Heart right ventricle (tissue), 16 donors: ENCODE measurements around the gene ESPL1. TPM values are rescaled to one million over a fixed set of nuclear protein-coding genes. Genes with fewer than 3 reads are reported as not detected.
A peak's percentile ranks its signal among the peaks of the same experiment; 100 is the strongest.

Experiments
- ATAC-seq, 8 donors: fragments of 200-7000 bp; cut with Tn5 transposase; one replicate each; pipeline ENCODE4 v1.9.1; 2020; ENCODE audit warnings: mild to moderate bottlenecking in 8 of 8, moderate library complexity in 8 of 8, moderate number of reproducible peaks in 1 of 8
- DNase-seq, 2 donors: peaks; one replicate each; pipeline ENCODE4 v3.0.0-alpha.2; 2020
- H3K27ac ChIP-seq, 10 donors: fragments of 200-600 bp; sonication (generic) in 2 of 10; one replicate each; pipeline versions ENCODE4 v1.5.0 to v1.8.0; 2020 to 2022; ENCODE audit warnings: mild to moderate bottlenecking in 3 of 10
- H3K27me3 ChIP-seq, 7 donors: fragments of 200-600 bp; one replicate each; pipeline ENCODE4 v1.8.0; 2021 to 2022; ENCODE audit warnings: mild to moderate bottlenecking in 2 of 7
- H3K36me3 ChIP-seq, 9 donors: fragments of 200-600 bp; sonication (generic) in 1 of 9; one replicate each; pipeline versions ENCODE4 v1.5.0 to v1.8.0; 2020 to 2022; ENCODE audit warnings: mild to moderate bottlenecking in 2 of 9
- H3K4me1 ChIP-seq, 9 donors: fragments of 200-600 bp; sonication (generic) in 1 of 9; one replicate each; pipeline versions ENCODE4 v1.5.0 to v1.8.0; 2020 to 2022; ENCODE audit warnings: mild to moderate bottlenecking in 4 of 9
- H3K4me3 ChIP-seq, 10 donors: fragments of 200-600 bp; sonication (generic) in 2 of 10; one replicate each; pipeline versions ENCODE4 v1.5.0 to v1.8.0; 2020 to 2022; ENCODE audit warnings: mild to moderate bottlenecking in 7 of 10, moderate library complexity in 2 of 10
- H3K9me3 ChIP-seq, 11 donors: fragments of 200-600 bp in 10 of 11; sonication (generic) in 2 of 11; one replicate each; pipeline versions ENCODE4 v1.5.0 to v1.8.0; 2013 to 2022; ENCODE audit warnings: mild to moderate bottlenecking in 2 of 11, control low read depth in 1 of 11, moderate library complexity in 1 of 11
- WGBS, 2 donors: extraction: QIAGEN DNeasy Blood & Tissue Kit; methylation state at CpG; one replicate each; pipeline ENCODE4 v1.1.7; 2013; ENCODE audit warnings: inconsistent platforms in 1 of 2; 5-methylcytosine and 5-hydroxymethylcytosine counted together
- intact Hi-C, 10 donors: fragments of 100-400 bp; cut with DNase I; formaldehyde crosslinking; loops; one replicate each; pipeline versions ENCODE4 v1.11.1 to v1.14.2; 2022
- long read RNA-seq, 3 donors: library from polyadenylated mRNA; unstranded; transcript quantifications; one replicate each; pipeline ENCODE4 v2.0.0, GENCODE V29; 2020 to 2021
- polyA plus RNA-seq, 2 donors: library from polyadenylated mRNA; stranded (reverse); fragments of 200-250 nt; gene quantifications; one replicate each; pipeline ENCODE4 v1.2.3, GENCODE V29; 2013
- total RNA-seq, 10 donors: library from RNA; stranded (reverse); fragmentation: NEBNext Ultra II Directional in 3 of 10; extraction: Animal tissue kit (Norgen Biotek cat#: 25700) in 3 of 10; gene quantifications; one replicate each; pipeline versions ENCODE4 v1.2.1 to v1.2.4, GENCODE V29; 2021 to 2023
- TF ChIP-seq, protein P1 (sequence below), 9 donors: fragments of 200-600 bp; sonication (generic) in 2 of 9; IDR thresholded peaks; one replicate each; pipeline versions ENCODE4 v1.5.0 to v1.8.0; 2021 to 2022; ENCODE audit warnings: antibody characterized with exemption in 9 of 9, mild to moderate bottlenecking in 5 of 9, moderate library complexity in 1 of 9
- donor health status: Arrhythmogenic right ventricular cardiomyopathy.
- donor health status: ischemic (EF 13 %, LVEDD 7.1; RV severe dilation, severe dysfunction).
- donor health status: healthy with polysubstance abuse.
- donor health status: DM: no; HTN: yes; CAD: no.
- donor health status: DM: no; HTN: no; CAD: no.
- donor health status: ischemic (EF 25% LVEDD 6.9; RV normal size, moderate dysfunction).
- donor health status: ischemic (EF 25% LVEDD 5.7; RV mildly dilated, moderate dysfunction).
- donor health status: healthy.
- donor health status: DM: yes; HTN: yes; CAD: no.
- donor health status: Ischemic cardiomyopathy.
- donor health status: ischemic (EF 35%, LVEDD 5.7; RV mildly dilated, moderate dysfunction).
- donor health status: nonischemic (EF 11% LVEDD 7.7; RV severe dilation, severe dysfunction).
- donor health status: DM: yes; HTN: yes; CAD: no.
- donor health status: PGD.
- donor health status: ischemic (EF 29% LVEDD 5.4; RV normal size, mild dysfunction).
- donor health status: nonischemic (EF 23%, LVEDD 6.1; RV moderate dilation, normal function).

The ESPL1 gene
- total RNA-seq (1 to 10 TPM in 2 of 10 donors, under 1 TPM in 8; 0.04 to 3.1 (median 0.36) TPM), polyA plus RNA-seq (under 1 TPM; 0.13 to 0.29 TPM)
- long read RNA-seq, donor 1, result 0 reads
- long read RNA-seq, donor 2, result 0 reads
- long read RNA-seq, donor 3, partial matches to known transcripts, result 0 of 1 reads
- long read RNA-seq, donor 3, other reads (novel, unspliced or antisense), result 1 of 1 reads

DNA sequence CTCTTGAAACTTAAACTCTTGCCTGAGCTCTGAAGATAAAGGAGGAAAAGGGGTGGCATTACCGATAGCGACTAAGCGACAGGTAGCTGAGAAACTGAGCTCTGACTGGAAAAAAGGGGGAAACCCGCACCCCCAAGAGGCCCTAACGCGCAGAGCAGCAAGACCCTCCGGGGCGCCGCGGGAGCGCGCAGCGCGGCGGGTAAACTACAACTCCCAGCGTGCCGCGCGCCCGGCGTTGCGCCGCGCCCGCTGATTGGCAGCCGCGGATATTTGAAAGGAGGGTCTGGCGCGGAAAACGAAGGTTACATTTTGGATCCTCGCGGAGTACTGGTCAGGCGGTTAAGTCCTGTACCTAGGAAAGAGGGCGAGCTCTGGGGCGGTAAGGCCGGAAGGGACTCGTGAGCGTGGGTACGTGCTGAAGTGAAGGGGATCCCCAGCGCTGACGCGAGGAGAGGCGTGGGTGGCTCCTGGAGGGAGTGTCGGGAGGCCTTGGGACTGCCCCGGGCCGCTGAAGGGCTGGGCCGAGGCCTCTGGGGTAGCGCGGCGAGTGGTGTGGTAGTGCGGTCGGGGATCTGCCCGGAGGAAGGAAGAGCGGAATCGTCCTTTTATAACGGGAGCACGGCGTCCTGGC, at the start of gene ESPL1:
Gene ESPL1, plus strand, starts transcription at position 301 of the 631 bp plus-strand sequence. CDS start 468 bp downstream, outside the sequence.
- Histone ChIP-seq H3K9me3 (no peaks in the 10 kb centered on the region), H3K27ac (peak within 1 kb of the TSS in 7 of 10 donors; percentile 6 to 64 (median 37)), H3K27me3 (no peaks in the 10 kb centered on the region), H3K36me3 (no peaks in the 10 kb centered on the region), H3K4me1 (peaks cover 0 to 25% (median 5%) of the 10 kb centered on the region in 9 donors), H3K4me3 (peak within 1 kb of the TSS; percentile 54 to 73 (median 62))
- 0 to 1% methylated on average over 57 to 58 of the region's 58 CpGs for WGBS, 2 donors
- ATAC-seq, result peak; percentile 86 to 97 (median 94)
- intact Hi-C loops, result loop anchor here in 3 of 10 donors (5.0 kb wide), 1 partner anchor 56 kb away; no protein-coding TSS in a partner anchor
- TF ChIP-seq, protein P1, sequence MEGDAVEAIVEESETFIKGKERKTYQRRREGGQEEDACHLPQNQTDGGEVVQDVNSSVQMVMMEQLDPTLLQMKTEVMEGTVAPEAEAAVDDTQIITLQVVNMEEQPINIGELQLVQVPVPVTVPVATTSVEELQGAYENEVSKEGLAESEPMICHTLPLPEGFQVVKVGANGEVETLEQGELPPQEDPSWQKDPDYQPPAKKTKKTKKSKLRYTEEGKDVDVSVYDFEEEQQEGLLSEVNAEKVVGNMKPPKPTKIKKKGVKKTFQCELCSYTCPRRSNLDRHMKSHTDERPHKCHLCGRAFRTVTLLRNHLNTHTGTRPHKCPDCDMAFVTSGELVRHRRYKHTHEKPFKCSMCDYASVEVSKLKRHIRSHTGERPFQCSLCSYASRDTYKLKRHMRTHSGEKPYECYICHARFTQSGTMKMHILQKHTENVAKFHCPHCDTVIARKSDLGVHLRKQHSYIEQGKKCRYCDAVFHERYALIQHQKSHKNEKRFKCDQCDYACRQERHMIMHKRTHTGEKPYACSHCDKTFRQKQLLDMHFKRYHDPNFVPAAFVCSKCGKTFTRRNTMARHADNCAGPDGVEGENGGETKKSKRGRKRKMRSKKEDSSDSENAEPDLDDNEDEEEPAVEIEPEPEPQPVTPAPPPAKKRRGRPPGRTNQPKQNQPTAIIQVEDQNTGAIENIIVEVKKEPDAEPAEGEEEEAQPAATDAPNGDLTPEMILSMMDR (IDR thresholded peaks at IDR 0.05), result peak in 7 of 9 donors; percentile 6 to 63 (median 34)
- DNase-seq, result peak; percentile 70 to 75

DNA sequence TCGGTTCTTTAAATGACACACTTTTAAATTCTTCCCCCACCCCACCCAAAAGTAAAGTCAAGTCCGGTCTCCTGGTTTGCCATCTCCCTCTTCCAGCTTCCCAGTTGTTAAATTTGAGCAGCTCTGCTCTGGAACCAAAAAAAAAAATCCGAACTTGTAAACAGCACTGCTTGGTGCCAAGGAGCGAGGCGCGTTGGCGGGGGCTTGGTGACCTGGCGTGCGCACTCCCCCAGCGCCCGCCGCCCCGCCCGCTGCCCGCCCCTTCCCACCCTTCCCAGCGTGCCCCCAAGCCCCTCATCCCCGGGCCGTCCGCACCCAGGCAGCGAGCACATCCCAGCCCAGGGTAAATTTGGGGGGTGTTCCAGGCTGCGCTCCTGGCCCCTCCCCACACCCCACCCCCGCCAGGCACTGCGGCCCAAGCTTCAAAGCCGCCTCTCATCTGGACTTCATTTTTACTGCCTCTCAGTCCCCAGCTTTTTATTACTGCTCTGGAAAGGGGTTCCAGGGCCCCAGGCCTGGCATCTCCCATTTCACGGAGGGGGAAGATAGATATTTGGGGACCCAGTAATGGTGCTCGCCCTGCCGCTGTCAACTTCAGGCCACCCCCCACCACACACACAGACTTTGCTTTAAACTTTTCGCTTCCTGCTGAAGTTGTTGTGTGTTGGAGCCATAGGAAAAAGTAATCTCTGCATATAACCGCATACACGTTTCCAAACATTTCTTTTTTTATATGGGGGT, 49.4 kb upstream of the ESPL1 start:
- TF ChIP-seq, protein P1 (IDR thresholded peaks at IDR 0.05), result no peak
- peak overlapping the region; percentile 96 to 100 (median 99) for H3K27ac ChIP-seq
- peaks cover 14 to 92% (median 75%) of the 10 kb centered on the region in 9 donors for H3K4me1 ChIP-seq
- H3K9me3 ChIP-seq, result no peaks in the 10 kb centered on the region
- 31 to 56% methylated on average over 29 to 30 of the region's 30 CpGs for WGBS, 2 donors
- H3K27me3 ChIP-seq, result no peaks in the 10 kb centered on the region
- DNase-seq, result peak in 1 of 2 donors; percentile 48
- peaks cover 0 to 15% (median 5%) of the 10 kb centered on the region in 9 donors for H3K36me3 ChIP-seq
- peak overlapping the region; percentile 71 to 96 (median 76) for H3K4me3 ChIP-seq
- intact Hi-C loops, result no loop called here
- ATAC-seq, result no peak

DNA sequence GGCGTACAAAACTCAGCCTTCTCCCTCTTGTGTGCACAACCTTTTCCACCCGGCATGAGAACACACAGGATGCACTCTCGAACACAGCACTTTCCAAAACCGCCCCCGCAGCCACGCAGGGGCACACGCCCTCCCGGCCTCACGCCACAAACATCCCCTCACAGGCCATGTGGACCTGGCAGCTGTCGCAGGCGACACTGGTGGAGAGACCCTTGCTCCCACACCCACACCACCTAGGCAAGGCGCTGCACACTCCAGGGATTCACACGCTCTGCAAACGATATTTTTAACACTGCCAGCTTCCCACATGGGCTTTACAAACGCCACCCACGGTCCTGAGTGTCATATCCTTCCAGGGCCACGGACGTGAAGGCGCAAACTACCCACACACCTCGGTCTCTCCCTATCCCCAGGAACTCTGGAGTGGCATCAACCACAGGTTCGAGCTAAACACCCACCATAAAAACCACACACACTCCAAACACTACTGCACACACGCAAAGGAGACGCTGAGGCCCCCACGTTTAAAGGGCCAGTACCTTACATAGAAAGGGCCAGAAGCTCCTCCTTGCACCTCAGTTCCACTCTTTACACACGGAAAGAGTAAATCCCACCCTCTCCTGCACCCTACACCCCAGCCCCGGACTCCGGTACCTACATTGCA, 48.7 kb upstream of the ESPL1 start:
- ATAC-seq, result peak in 3 of 8 donors; percentile 8 to 23 (median 11)
- intact Hi-C loops, result no loop called here
- peak in 1 of 2 donors; percentile 61 for DNase-seq
- H3K27me3 ChIP-seq, result no peaks in the 10 kb centered on the region
- peak overlapping the region; percentile 71 to 96 (median 76) for H3K4me3 ChIP-seq
- H3K4me1 ChIP-seq, result peaks cover 14 to 92% (median 74%) of the 10 kb centered on the region in 9 donors
- TF ChIP-seq, protein P1 (IDR thresholded peaks at IDR 0.05), result no peak
- H3K9me3 ChIP-seq, result no peaks in the 10 kb centered on the region
- WGBS, 2 donors, result 9 to 22% methylated on average over 27 of the region's 27 CpGs
- peak overlapping the region; percentile 96 to 100 (median 99) for H3K27ac ChIP-seq
- H3K36me3 ChIP-seq, result peaks cover 0 to 8% (median 0%) of the 10 kb centered on the region in 9 donors
